Vagina (tissue), 2 donors: ENCODE measurements around the gene MIER3. TPM values are rescaled to one million over a fixed set of nuclear protein-coding genes. Genes with fewer than 3 reads are reported as not detected.

Experiments used
- DNase-seq, 2 donors: peaks; one replicate each; pipeline ENCODE4 v3.0.0-alpha.2; 2017; ENCODE audit errors: extremely low spot score in 2 of 2
- H3K27ac ChIP-seq: fragments of 200-600 bp; sonication (generic); one replicate; pipeline ENCODE4 v1.5.1; 2019
- H3K27me3 ChIP-seq: fragments of 200-600 bp; sonication (generic); one replicate; pipeline ENCODE4 v1.5.1; 2019
- H3K36me3 ChIP-seq, 2 donors: fragments of 200-600 bp; sonication (generic); one replicate each; pipeline ENCODE4 v1.5.1; 2017 to 2019
- H3K4me1 ChIP-seq: fragments of 200-600 bp; sonication (generic); one replicate; pipeline ENCODE4 v1.5.1; 2019
- H3K4me3 ChIP-seq, 2 donors: fragments of 200-600 bp; sonication (generic); 1 replicate in 1 of 2; 2 replicates in 1 of 2; pipeline ENCODE4 v1.5.1; 2016 to 2019
- H3K9me3 ChIP-seq: fragments of 200-600 bp; sonication (generic); one replicate; pipeline ENCODE4 v1.5.1; 2019
- POLR2A ChIP-seq, 2 donors: fragments of 450-650 bp; IDR thresholded peaks; one replicate each; pipeline ENCODE4 v1.6.1; 2017; ENCODE audit warnings: antibody characterized with exemption in 2 of 2, mild to moderate bottlenecking in 2 of 2, moderate library complexity in 2 of 2
- POLR2AphosphoS5 ChIP-seq, 2 donors: sonication (generic); formaldehyde crosslinking; IDR thresholded peaks; one replicate each; pipeline ENCODE4 v1.9.0; 2017; ENCODE audit warnings: antibody characterized with exemption in 2 of 2, mild to moderate bottlenecking in 2 of 2, low read depth in 1 of 2; ENCODE audit not compliant: insufficient read depth in 1 of 2
- intact Hi-C: fragments of 100-400 bp; cut with DNase I; formaldehyde crosslinking; loops from one replicate; pipeline ENCODE4 v1.15.1; 2023
- total RNA-seq: library from RNA; depleted of rRNA; stranded (reverse); fragments of >200 nt; gene quantifications from one replicate; pipeline ENCODE4 v1.2.3, GENCODE V29; 2016
- TF ChIP-seq, protein P1 (sequence below), 3 experiments: fragments of 450-650 bp in 2 of 3; fragments of 200-600 bp in 1 of 3; sonication (generic) in 1 of 3; IDR thresholded peaks; one replicate each; pipeline ENCODE4 v1.5.1; 2017 to 2019; ENCODE audit warnings: antibody characterized with exemption in 3 of 3, mild to moderate bottlenecking in 2 of 3, moderate library complexity in 2 of 3

The MIER3 gene
- total RNA-seq, 1 donor from 2014 or later = 16.0 TPM

DNA sequence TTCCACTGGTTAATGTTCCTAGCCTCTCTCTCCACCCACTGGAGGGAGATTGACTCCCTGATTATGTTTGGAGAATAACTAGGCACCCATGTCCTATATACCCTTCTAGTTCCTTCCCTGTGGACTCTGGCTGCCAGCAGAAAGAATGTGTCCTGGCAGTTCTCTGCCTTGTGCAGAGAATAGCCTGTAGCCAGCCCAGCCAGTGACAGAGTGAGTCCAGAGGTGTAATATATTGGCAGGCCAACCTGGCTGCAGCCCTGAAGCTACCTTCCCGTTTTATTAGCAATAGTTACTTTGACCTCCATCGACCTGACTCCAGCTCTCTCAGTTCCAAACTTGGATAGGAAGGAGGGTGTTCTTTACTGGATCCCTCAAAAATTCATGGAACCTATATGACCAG lies 34.4 kb downstream of the MIER3 start:
- H3K9me3 ChIP-seq = no peaks in the 10 kb centered on the region
- intact Hi-C loops = no loop called here
- no peaks in the 10 kb centered on the region for H3K27me3 ChIP-seq
- no peak overlapping the region for H3K27ac ChIP-seq
- H3K4me3 ChIP-seq = no peak overlapping the region
- no peaks in the 10 kb centered on the region for H3K4me1 ChIP-seq
- no peak for TF ChIP-seq POLR2A (IDR thresholded peaks at IDR 0.05)
- TF ChIP-seq, protein P1, sequence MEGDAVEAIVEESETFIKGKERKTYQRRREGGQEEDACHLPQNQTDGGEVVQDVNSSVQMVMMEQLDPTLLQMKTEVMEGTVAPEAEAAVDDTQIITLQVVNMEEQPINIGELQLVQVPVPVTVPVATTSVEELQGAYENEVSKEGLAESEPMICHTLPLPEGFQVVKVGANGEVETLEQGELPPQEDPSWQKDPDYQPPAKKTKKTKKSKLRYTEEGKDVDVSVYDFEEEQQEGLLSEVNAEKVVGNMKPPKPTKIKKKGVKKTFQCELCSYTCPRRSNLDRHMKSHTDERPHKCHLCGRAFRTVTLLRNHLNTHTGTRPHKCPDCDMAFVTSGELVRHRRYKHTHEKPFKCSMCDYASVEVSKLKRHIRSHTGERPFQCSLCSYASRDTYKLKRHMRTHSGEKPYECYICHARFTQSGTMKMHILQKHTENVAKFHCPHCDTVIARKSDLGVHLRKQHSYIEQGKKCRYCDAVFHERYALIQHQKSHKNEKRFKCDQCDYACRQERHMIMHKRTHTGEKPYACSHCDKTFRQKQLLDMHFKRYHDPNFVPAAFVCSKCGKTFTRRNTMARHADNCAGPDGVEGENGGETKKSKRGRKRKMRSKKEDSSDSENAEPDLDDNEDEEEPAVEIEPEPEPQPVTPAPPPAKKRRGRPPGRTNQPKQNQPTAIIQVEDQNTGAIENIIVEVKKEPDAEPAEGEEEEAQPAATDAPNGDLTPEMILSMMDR (IDR thresholded peaks at IDR 0.05) = no peak
- no peak for TF ChIP-seq POLR2AphosphoS5 (IDR thresholded peaks at IDR 0.05; ENCODE audit: insufficient read depth in 1 of 2, low read depth in 1 of 2)
- no peak for DNase-seq
- H3K36me3 ChIP-seq = peaks cover under 1 to 5% of the 10 kb centered on the region in 2 donors

DNA sequence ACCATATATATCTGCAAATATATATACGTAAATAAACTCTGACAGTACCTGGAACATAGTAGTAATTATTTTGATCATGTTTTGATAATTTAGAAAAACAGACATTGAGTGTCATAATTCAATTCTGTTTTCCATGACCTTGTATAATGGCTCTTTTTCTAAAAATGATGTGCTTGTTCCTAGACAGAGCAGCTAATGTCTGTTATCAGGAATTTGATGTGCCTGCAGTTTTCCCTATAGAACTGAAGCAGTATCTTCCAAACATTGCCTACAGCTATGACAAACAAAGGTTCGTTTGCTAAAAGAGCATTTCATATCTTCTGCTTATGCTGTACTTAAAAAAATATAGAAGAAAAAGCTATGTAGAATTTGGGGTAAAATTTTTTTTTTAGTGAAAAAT lies 37.2 kb downstream of the MIER3 start:
- Histone ChIP-seq H3K9me3 (no peaks in the 10 kb centered on the region), H3K27ac (no peak overlapping the region), H3K36me3 (no peaks in the 10 kb centered on the region), H3K27me3 (no peaks in the 10 kb centered on the region), H3K4me3 (no peak overlapping the region), H3K4me1 (peaks cover 8% of the 10 kb centered on the region)
- intact Hi-C loops = loop anchor here (5.0 kb wide), 1 partner anchor 38 kb away; the partner anchor contains the start of gene MIER3
- no peak for DNase-seq
- TF ChIP-seq POLR2A (IDR thresholded peaks at IDR 0.05) (no peak), POLR2AphosphoS5 (IDR thresholded peaks at IDR 0.05; ENCODE audit: insufficient read depth in 1 of 2, low read depth in 1 of 2) (no peak)
- TF ChIP-seq, protein P1 (IDR thresholded peaks at IDR 0.05) = no peak

DNA sequence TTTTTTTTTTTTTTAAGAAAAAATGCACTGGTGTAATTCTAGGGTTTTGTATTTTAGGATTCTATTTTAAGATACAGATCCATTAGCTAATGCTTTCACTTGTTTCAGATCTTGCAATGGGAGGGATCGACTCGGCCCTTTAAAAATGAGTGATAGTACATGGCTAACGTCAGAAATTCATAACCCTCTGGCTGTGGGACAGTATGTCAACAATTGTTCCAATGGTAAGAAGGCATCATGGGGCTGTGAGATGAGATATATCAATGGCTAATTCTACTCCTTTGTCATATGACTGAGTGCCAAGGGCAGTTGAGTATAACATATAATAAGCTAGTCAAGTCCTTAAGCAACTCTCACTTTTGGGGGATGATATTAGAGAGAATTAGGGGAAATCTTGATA lies 38.2 kb downstream of the MIER3 start:
- TF ChIP-seq POLR2AphosphoS5 (IDR thresholded peaks at IDR 0.05; ENCODE audit: insufficient read depth in 1 of 2, low read depth in 1 of 2) = no peak
- no peak for TF ChIP-seq POLR2A (IDR thresholded peaks at IDR 0.05)
- TF ChIP-seq, protein P1 (IDR thresholded peaks at IDR 0.05) = no peak

DNA sequence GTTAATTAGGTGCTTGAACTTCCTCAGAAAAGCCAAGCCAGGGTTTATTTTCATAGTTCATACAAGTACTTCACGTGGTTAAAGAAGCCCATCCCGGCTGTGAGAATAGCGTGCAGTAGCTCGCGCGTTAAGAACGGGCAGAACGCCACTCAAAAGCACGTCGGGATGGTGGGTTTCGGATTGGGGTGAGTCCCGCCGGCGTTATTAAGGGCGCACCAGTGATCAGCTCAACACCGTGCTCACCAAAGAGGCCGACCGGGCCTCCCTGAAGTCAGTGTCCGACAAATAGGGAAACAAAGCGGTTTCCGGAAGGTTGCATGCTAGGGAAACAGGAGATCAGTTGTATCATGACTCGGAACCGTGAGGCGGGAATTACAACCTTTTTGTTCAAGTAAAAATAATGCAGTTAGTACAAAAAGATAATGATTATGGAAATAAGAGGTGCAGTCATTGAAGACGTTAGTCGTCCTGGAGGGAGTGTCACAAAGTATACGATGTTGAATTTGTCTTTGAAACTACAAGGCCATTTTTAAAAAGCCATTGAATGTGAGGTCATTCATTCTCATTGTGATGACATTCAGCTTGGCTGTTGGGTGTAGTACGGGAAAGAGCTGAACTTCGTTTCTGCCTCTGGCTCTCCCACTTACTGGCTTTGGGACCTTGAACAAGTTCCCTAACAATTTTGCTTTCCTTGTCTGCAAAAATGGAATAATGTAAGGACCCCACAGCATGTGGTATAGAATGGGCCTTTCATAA lies 41.5 kb downstream of the MIER3 start:
- intact Hi-C loops = loop anchor here (5.0 kb wide), 1 partner anchor 42 kb away; the partner anchor contains the start of gene MIER3
- H3K4me3 ChIP-seq = peak overlapping the region; percentile 60 to 72
- H3K27me3 ChIP-seq = no peaks in the 10 kb centered on the region
- no peaks in the 10 kb centered on the region for H3K9me3 ChIP-seq
- H3K36me3 ChIP-seq = no peaks in the 10 kb centered on the region
- TF ChIP-seq POLR2AphosphoS5 (IDR thresholded peaks at IDR 0.05; ENCODE audit: insufficient read depth in 1 of 2, low read depth in 1 of 2) (peak in 1 of 2 donors; percentile 11), POLR2A (IDR thresholded peaks at IDR 0.05) (no peak)
- H3K27ac ChIP-seq = peak overlapping the region; percentile 95
- H3K4me1 ChIP-seq = peaks cover 8% of the 10 kb centered on the region
- no peak for DNase-seq

More for the DNA sequence above, 38.2 kb downstream of the MIER3 start:
- Histone ChIP-seq H3K9me3 (no peaks in the 10 kb centered on the region), H3K36me3 (no peaks in the 10 kb centered on the region), H3K27ac (no peak overlapping the region), H3K4me3 (no peak overlapping the region), H3K27me3 (no peaks in the 10 kb centered on the region), H3K4me1 (peaks cover 8% of the 10 kb centered on the region)
- intact Hi-C loops = loop anchor here (5.0 kb wide), 1 partner anchor 39 kb away; the partner anchor contains the start of gene MIER3
- DNase-seq = no peak

DNA sequence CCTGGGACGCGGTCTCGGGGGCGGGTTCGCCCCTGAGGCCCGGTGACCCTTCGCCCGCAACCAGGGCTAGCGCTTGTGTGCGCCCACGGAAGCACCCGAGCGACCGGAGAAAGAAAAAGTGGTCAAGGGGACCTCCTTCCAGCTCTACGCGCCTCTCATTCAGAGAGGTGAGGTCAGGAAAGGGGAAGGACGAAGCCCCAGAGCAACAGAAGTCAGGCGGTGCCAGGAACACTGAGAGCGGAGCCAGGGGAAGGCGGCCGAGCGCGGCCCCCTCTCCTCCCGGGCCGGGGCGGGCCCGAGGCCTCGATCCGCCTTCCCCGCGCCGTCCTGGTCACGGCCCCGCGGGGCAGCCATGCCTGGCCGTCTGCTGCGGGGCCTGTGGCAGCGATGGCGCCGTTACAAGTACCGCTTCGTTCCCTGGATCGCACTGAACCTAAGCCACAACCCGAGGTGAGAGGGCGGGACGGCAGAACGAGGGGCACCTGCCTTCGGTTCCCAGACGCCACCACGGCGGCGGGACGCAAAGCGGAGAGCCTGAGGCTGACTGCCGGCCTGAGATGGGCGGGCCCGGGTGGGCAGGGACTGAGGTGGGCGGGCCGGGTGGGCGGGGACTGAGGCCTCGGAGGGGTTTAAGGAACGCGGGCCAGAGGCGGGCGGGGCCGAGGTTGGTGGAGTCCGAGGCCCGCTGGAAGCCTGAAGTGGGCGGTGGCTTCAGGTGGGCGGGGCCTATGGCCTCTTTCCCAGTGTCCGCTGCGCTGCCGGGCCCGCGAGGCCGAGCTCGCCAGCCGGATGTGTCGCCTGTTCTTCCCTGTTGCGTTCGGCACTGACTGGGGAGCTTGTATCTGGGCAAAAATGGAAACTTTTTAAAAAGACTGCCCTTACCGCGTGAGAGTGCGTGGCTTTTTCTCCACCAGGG lies 42.4 kb downstream of the MIER3 start, which contains the start of gene SETD9:
TSS of gene SETD9 (plus strand) at position 303 of the 916 bp plus-strand sequence. CDS start at position 353, 50 bp downstream.
- peak within 1 kb of the TSS; percentile 60 to 72 for H3K4me3 ChIP-seq
- no peaks in the 10 kb centered on the region for H3K27me3 ChIP-seq
- intact Hi-C loops = loop anchor here (5.0 kb wide), 2 partner anchors 43 to 263 kb away; partner anchors contain the start of genes GPBP1 and MIER3
- H3K4me1 ChIP-seq = peaks cover 8% of the 10 kb centered on the region
- H3K27ac ChIP-seq = peak within 1 kb of the TSS; percentile 95
- H3K9me3 ChIP-seq = no peaks in the 10 kb centered on the region
- peak in 1 of 2 donors; percentile 47 for TF ChIP-seq POLR2A (IDR thresholded peaks at IDR 0.05)
- TF ChIP-seq POLR2AphosphoS5 (IDR thresholded peaks at IDR 0.05; ENCODE audit: insufficient read depth in 1 of 2, low read depth in 1 of 2) = peak; percentile 81 to 85
- TF ChIP-seq, protein P1 (IDR thresholded peaks at IDR 0.05) = no peak
- peak; percentile 96 to 97 for DNase-seq
- H3K36me3 ChIP-seq = no peaks in the 10 kb centered on the region
